SK-N-MC (cell line): Measurements from ENCODE around the gene SLC39A11.

Experiments used
- EZH2 ChIP-seq: fragments of 200-600 bp; sonication (generic); IDR thresholded peaks from one replicate; pipeline ENCODE4 v1.6.1; 2017; ENCODE audit warnings: antibody characterized with exemption
- FOXP2 ChIP-seq: optimal IDR thresholded peaks from 2 replicates; pipeline ENCODE3; 2011; ENCODE audit warnings: mild to moderate bottlenecking, moderate library complexity; ENCODE audit not compliant: insufficient read depth; ENCODE audit errors: extremely low read length, control extremely low read depth

DNA sequence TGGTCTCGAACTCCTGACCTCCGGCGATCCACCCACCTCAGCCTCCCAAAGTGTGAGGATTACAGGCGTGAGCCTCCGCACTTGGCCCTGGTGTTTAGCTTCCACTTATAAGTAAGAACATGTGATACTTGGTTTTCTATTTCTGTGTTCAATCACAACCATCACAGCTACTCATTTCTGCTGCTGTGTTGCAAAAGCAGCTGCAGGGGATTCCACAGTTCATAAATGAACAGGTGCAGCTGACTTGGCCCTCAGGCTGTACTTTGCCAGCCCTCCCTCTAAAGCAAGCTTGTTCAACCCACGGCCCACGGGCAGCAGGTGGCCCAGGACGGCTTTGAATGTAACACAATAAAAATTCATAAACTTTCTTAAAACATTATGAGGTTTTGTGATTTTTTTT is 79.2 kb downstream of the SLC39A11 start:
- TF ChIP-seq EZH2 (no peak), FOXP2 (no peak)
